Panc1 (cell line): ENCODE results near the gene GALNTL6. TPM values are rescaled to one million over a fixed set of nuclear protein-coding genes. Genes with fewer than 3 reads are reported as not detected.

Experiments used
- ATAC-seq: fragments of 200-7000 bp; cut with Tn5 transposase; 2 replicates; pipeline ENCODE4 v1.9.1; 2020; ENCODE audit warnings: mild to moderate bottlenecking, moderate library complexity
- BruUV-seq: library from RNA; stranded (reverse); fragments of 400-500 nt; replicated peaks from 2 replicates; lab custom pipeline; 2021; lab: Mats Ljungman, UMichigan
- CTCF ChIA-PET: fragments of 300-600 bp; sonication (Branson Sonifier 250); formaldehyde crosslinking; loops from one replicate; lab custom pipeline; 2022; ENCODE audit warnings: antibody characterized with exemption; lab: Charles Lee
- POLR2A ChIA-PET: fragments of 300-600 bp; sonication (Branson Sonifier 250); formaldehyde crosslinking; loops from one replicate; lab custom pipeline; 2022; ENCODE audit warnings: antibody characterized with exemption; lab: Charles Lee
- DNase-seq: peaks from one replicate; pipeline ENCODE4 v3.0.0-alpha.2; 2010; ENCODE audit warnings: low read depth, low spot score
- H3K27ac ChIP-seq: 2 replicates; pipeline ENCODE4 v1.5.1; 2011; ENCODE audit warnings: mild to moderate bottlenecking, low read length, inconsistent platforms
- H3K27me3 ChIP-seq: fragments of 200-500 bp; sonication (Bioruptor generic); 2 replicates; pipeline ENCODE4 v1.6.0; 2014; ENCODE audit warnings: low read length, inconsistent platforms; ENCODE audit not compliant: control insufficient read depth, insufficient read depth
- H3K36me3 ChIP-seq: fragments of 200-500 bp; sonication (Bioruptor generic); 2 replicates; pipeline ENCODE4 v1.5.1; 2014; ENCODE audit warnings: inconsistent platforms, mild to moderate bottlenecking, low read length, moderate library complexity; ENCODE audit not compliant: control insufficient read depth, insufficient read depth
- H3K4me1 ChIP-seq: 2 replicates; pipeline ENCODE4 v1.5.1; 2011; ENCODE audit warnings: inconsistent platforms, mild to moderate bottlenecking, low read length, moderate library complexity; ENCODE audit not compliant: control insufficient read depth, insufficient read depth
- H3K4me3 ChIP-seq, 2 experiments: 2 replicates each; pipeline ENCODE4 v1.5.1; 2011 to 2012; ENCODE audit warnings: low read depth in 2 of 2, low read length in 2 of 2, mild to moderate bottlenecking in 2 of 2, inconsistent platforms in 1 of 2, moderate library complexity in 1 of 2
- H3K9me3 ChIP-seq: fragments of 200-500 bp; sonication (Bioruptor generic); 2 replicates; pipeline ENCODE4 v1.5.1; 2014; ENCODE audit warnings: low read depth, mild to moderate bottlenecking, inconsistent platforms, low read length, moderate library complexity; ENCODE audit not compliant: control insufficient read depth, insufficient read depth
- CTCF ChIP-seq: fragments of 450-650 bp; IDR thresholded peaks from 2 replicates; pipeline ENCODE4 v1.5.1; 2017; ENCODE audit warnings: mild to moderate bottlenecking
- POLR2AphosphoS5 ChIP-seq: IDR thresholded peaks from 2 replicates; pipeline ENCODE4 v1.6.1; 2012; ENCODE audit warnings: mild to moderate bottlenecking, low read depth, low read length, moderate library complexity
- REST ChIP-seq, 2 experiments: IDR thresholded peaks; 2 replicates each; pipeline ENCODE4 v1.6.1; 2011 to 2012; ENCODE audit warnings: low read depth in 2 of 2, control low read depth in 1 of 2, low read length in 1 of 2, mild to moderate bottlenecking in 1 of 2, moderate library complexity in 1 of 2; ENCODE audit not compliant: insufficient read depth in 1 of 2
- SIN3A ChIP-seq: IDR thresholded peaks from 2 replicates; pipeline ENCODE4 v1.6.1; 2012; ENCODE audit warnings: low read depth, mild to moderate bottlenecking, low read length, moderate library complexity, borderline replicate concordance; ENCODE audit not compliant: insufficient read depth
- TCF7L2 ChIP-seq: IDR thresholded peaks from 2 replicates; pipeline ENCODE4 v1.6.1; 2011; ENCODE audit warnings: mild to moderate bottlenecking, low read depth, low read length, inconsistent platforms
- in situ Hi-C: cut with HindIII; loops from 2 replicates; pipeline ENCODE4 v1.10.0; 2016; ENCODE audit warnings: low sequenced_read_pairs, low pct_unique_long_range_greater_than_20kb
- intact Hi-C: fragments of 100-400 bp; cut with micrococcal nuclease; formaldehyde crosslinking; loops from one replicate; pipeline ENCODE4 v1.10.0; 2022; ENCODE audit not compliant: unreplicated experiment
- total RNA-seq: library from RNA; stranded (reverse); gene quantifications from one replicate; pipeline ENCODE4 v1.2.1, GENCODE V29; 2021; ENCODE audit not compliant: unreplicated experiment

Gene GALNTL6
- total RNA-seq, 1 experiment from 2014 or later = not detected

GRCh38 chr4:172045981-172046380, 232.8 kb downstream of the GALNTL6 start:
- no peak for DNase-seq
- no peak overlapping the region for H3K27ac ChIP-seq
- H3K27me3 ChIP-seq = no peaks in the 10 kb centered on the region
- in situ Hi-C loops = no loop called here
- H3K36me3 ChIP-seq = no peaks in the 10 kb centered on the region
- ATAC-seq = no peak
- intact Hi-C loops = no loop called here
- no peaks in the 10 kb centered on the region for H3K9me3 ChIP-seq
- H3K4me3 ChIP-seq = no peak overlapping the region
- ChIA-PET CTCF (no interaction called here), POLR2A (no interaction called here)
- BruUV-seq = no TSS peak
- H3K4me1 ChIP-seq = no peaks in the 10 kb centered on the region
- TF ChIP-seq REST (IDR thresholded peaks at IDR 0.05; ENCODE audit: insufficient read depth in 1 of 2, low read depth in 2 of 2, low read length in 1 of 2) (no peak), SIN3A (no peak), POLR2AphosphoS5 (no peak), CTCF (no peak), TCF7L2 (no peak)

DNA sequence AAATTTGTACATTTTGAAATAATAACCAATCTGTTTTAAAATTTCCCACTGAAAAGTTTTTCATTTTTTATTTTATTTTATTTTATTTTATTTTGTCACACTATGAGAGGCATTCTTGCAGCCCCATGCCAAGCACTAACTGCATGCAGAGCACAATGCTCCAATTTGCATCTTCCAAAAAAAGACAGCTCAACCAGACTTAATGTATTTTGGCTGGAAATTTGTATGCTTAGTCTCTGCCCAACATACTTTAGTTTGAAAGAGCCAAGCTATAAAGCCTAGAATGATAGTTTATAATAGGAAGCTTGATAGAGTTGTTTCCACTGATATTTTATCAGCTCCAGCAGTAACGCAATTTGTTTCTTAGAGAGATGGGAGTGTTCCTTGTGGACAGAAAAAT, 235.5 kb downstream of the GALNTL6 start:
- no TSS peak for BruUV-seq
- no peaks in the 10 kb centered on the region for H3K4me1 ChIP-seq
- ChIA-PET POLR2A (no interaction called here), CTCF (no interaction called here)
- H3K9me3 ChIP-seq = no peaks in the 10 kb centered on the region
- intact Hi-C loops = no loop called here
- DNase-seq (no peak), ATAC-seq (no peak)
- H3K27me3 ChIP-seq = no peaks in the 10 kb centered on the region
- in situ Hi-C loops = no loop called here
- TF ChIP-seq REST (IDR thresholded peaks at IDR 0.05; ENCODE audit: insufficient read depth in 1 of 2, low read depth in 2 of 2, low read length in 1 of 2) (no peak), SIN3A (no peak), POLR2AphosphoS5 (no peak), TCF7L2 (no peak), CTCF (no peak)
- H3K27ac ChIP-seq = no peak overlapping the region
- H3K4me3 ChIP-seq = no peak overlapping the region
- H3K36me3 ChIP-seq = no peaks in the 10 kb centered on the region
